C4-2B (cell line): ENCODE results near the gene TM9SF4.

Experiments
- CTCF ChIP-seq: fragments of 450-650 bp; conservative IDR thresholded peaks from 2 replicates; pipeline ENCODE4 v1.5.1; 2017; ENCODE audit warnings: mild to moderate bottlenecking
- ZFX ChIP-seq: fragments of 450-650 bp; IDR thresholded peaks from 2 replicates; pipeline ENCODE4 v1.6.1; 2017

DNA sequence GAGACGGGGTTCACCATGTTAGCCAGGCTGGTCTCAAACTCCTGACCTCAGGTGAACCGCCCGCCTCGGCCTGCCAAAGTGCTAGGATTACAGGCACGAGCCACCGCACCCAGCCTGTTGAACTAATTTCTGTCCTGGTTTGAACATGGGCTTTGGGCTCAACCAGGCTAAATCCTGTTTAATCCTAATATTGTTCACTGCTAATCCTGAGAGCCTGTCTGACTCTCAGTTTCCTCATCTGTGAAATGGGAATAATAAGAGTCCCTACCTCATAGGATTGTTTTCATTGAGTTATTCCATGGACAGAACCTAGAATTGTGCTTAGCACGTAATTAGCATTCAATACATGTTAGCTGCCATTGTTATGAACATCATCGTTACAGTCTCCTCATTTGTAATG is 17.4 kb downstream of the TM9SF4 start:
- TF ChIP-seq CTCF (no peak), ZFX (no peak)
